Naive thymus-derived CD4-positive, alpha-beta T cell (primary cell): Measurements from ENCODE around the gene TM4SF20. TPM values are rescaled to one million over a fixed set of nuclear protein-coding genes. Genes with fewer than 3 reads are reported as not detected.
"Not testable (repeated sequence)": the region's sequence is repeated elsewhere in the genome, so short reads cannot be mapped to it uniquely, and the experiment has no call there.

ENCODE experiments used
- ATAC-seq: fragments of 150-1000 bp; cut with Tn5 transposase; 2 replicates; pipeline ENCODE4 v1.10.0; 2021; ENCODE audit warnings: mild to moderate bottlenecking, moderate library complexity
- CTCF ChIA-PET: fragments of 350-600 bp; sonication (Branson Sonifier 250); formaldehyde crosslinking; loops from one replicate; lab custom pipeline; 2021; ENCODE audit warnings: antibody characterized with exemption; lab: Charles Lee
- POLR2A ChIA-PET: fragments of 350-600 bp; sonication (Branson Sonifier 250); formaldehyde crosslinking; loops from one replicate; lab custom pipeline; 2021; ENCODE audit warnings: antibody characterized with exemption, inconsistent platforms; lab: Charles Lee
- DNase-seq, 9 donors: peaks; one replicate each; pipeline versions ENCODE4 v3.0.0 to v3.0.0-alpha.2; 2020 to 2022; ENCODE audit warnings: mixed read lengths in 1 of 9
- H3K27ac ChIP-seq: one replicate; pipeline ENCODE4 v1.7.0; 2013; ENCODE audit warnings: mild to moderate bottlenecking, low read depth, low read length, moderate library complexity
- H3K27me3 ChIP-seq, 2 donors: one replicate each; pipeline ENCODE4 v1.7.0; 2013; ENCODE audit warnings: low read length in 2 of 2, mild to moderate bottlenecking in 2 of 2, moderate library complexity in 2 of 2; ENCODE audit not compliant: control insufficient read depth in 2 of 2, insufficient read depth in 2 of 2
- H3K36me3 ChIP-seq, 3 experiments: 1 replicate in 2 of 3; 2 replicates in 1 of 3; pipeline ENCODE4 v1.7.0; 2013; ENCODE audit warnings: low read length in 3 of 3, mild to moderate bottlenecking in 3 of 3, moderate library complexity in 1 of 3; ENCODE audit not compliant: insufficient read depth in 3 of 3, control insufficient read depth in 2 of 3
- H3K4me1 ChIP-seq, 2 donors: one replicate each; pipeline ENCODE4 v1.7.0; 2013; ENCODE audit warnings: low read length in 2 of 2, mild to moderate bottlenecking in 2 of 2, moderate library complexity in 1 of 2; ENCODE audit not compliant: control insufficient read depth in 2 of 2, insufficient read depth in 2 of 2
- H3K4me3 ChIP-seq: 2 replicates; pipeline ENCODE4 v1.7.0; 2013; ENCODE audit warnings: mild to moderate bottlenecking, low read length
- H3K9me3 ChIP-seq, 3 experiments: 1 replicate in 2 of 3; 2 replicates in 1 of 3; pipeline ENCODE4 v1.7.0; 2013; ENCODE audit warnings: low read length in 3 of 3; ENCODE audit not compliant: control insufficient read depth in 2 of 3
- H3K27ac Mint-ChIP-seq, 9 donors: one replicate each; pipeline ENCODE4 v1.8.0; 2020 to 2022; ENCODE audit warnings: mixed read lengths in 9 of 9, mild to moderate bottlenecking in 8 of 9, moderate library complexity in 5 of 9, inconsistent platforms in 2 of 9
- H3K27me3 Mint-ChIP-seq, 5 donors: one replicate each; pipeline ENCODE4 v1.8.0; 2021 to 2022; ENCODE audit warnings: mixed read lengths in 5 of 5, mild to moderate bottlenecking in 1 of 5
- H3K36me3 Mint-ChIP-seq, 5 donors: one replicate each; pipeline ENCODE4 v1.8.0; 2020 to 2022; ENCODE audit warnings: mixed read lengths in 5 of 5, mild to moderate bottlenecking in 3 of 5, inconsistent platforms in 1 of 5
- H3K4me1 Mint-ChIP-seq, 7 donors: one replicate each; pipeline ENCODE4 v1.8.0; 2020 to 2022; ENCODE audit warnings: mixed read lengths in 7 of 7, mild to moderate bottlenecking in 3 of 7, inconsistent platforms in 1 of 7
- H3K4me3 Mint-ChIP-seq, 10 donors: one replicate each; pipeline ENCODE4 v1.8.0; 2020 to 2022; ENCODE audit warnings: mild to moderate bottlenecking in 10 of 10, mixed read lengths in 10 of 10, moderate library complexity in 6 of 10, inconsistent platforms in 2 of 10
- H3K9me3 Mint-ChIP-seq, 11 donors: one replicate each; pipeline ENCODE4 v1.8.0; 2020 to 2022; ENCODE audit warnings: mixed read lengths in 11 of 11, mild to moderate bottlenecking in 4 of 11, inconsistent platforms in 1 of 11, moderate library complexity in 1 of 11
- intact Hi-C, 2 donors: fragments of 100-400 bp; cut with micrococcal nuclease; formaldehyde crosslinking; loops; one replicate each; pipeline ENCODE4 v1.15.1; 2023
- polyA plus RNA-seq, 2 donors: library from polyadenylated mRNA; unstranded; fragments of 300-500 nt; fragmentation: Illumina TruSeq; gene quantifications; one replicate each; pipeline ENCODE4 v1.2.3, GENCODE V29; 2021
- total RNA-seq, 6 experiments: library from RNA in 5 of 6; stranded (reverse) in 5 of 6; gene quantifications; 1 replicate in 5 of 6; 2 replicates in 1 of 6; pipeline ENCODE4 v1.2.3 and lab custom pipeline; 2021 to 2026

Gene TM4SF20
- total and polyA plus RNA-seq, 7 experiments from 2014 or later: 0.09 TPM; not detected in 6

- no peak for DNase-seq
- no peaks in the 10 kb centered on the region for H3K27me3 ChIP-seq
- Mint-ChIP-seq H3K4me1 (peaks cover 0 to 5% (median 3%) of the 10 kb centered on the region in 7 donors), H3K4me3 (no peak overlapping the region), H3K36me3 (peaks cover 0 to 4% (median 0%) of the 10 kb centered on the region in 5 donors), H3K9me3 (no peaks in the 10 kb centered on the region), H3K27ac (no peak overlapping the region), H3K27me3 (peaks cover 0 to 9% (median 0%) of the 10 kb centered on the region in 5 donors)
- H3K36me3 ChIP-seq: no peaks in the 10 kb centered on the region
- no peaks in the 10 kb centered on the region for H3K9me3 ChIP-seq
- CTCF ChIA-PET: no interaction called here
- H3K27ac ChIP-seq: no peak overlapping the region
- H3K4me1 ChIP-seq: no peaks in the 10 kb centered on the region
- intact Hi-C loops: no loop called here
- no peak overlapping the region for H3K4me3 ChIP-seq
- ATAC-seq: no peak
- POLR2A ChIA-PET: no interaction called here
Observed at GRCh38 chr2:227370092-227370491, 9.0 kb downstream of the TM4SF20 start.

GRCh38 chr2:227368574-227368973 lies 10.5 kb downstream of the TM4SF20 start:
- Mint-ChIP-seq H3K27me3 (peaks cover 0 to 9% (median 0%) of the 10 kb centered on the region in 5 donors), H3K27ac (no peak overlapping the region), H3K36me3 (peaks cover 0 to 4% (median 0%) of the 10 kb centered on the region in 5 donors), H3K9me3 (no peaks in the 10 kb centered on the region), H3K4me1 (peaks cover 0 to 3% (median 0%) of the 10 kb centered on the region in 7 donors), H3K4me3 (no peak overlapping the region)
- no peak for DNase-seq
- H3K9me3 ChIP-seq: no peaks in the 10 kb centered on the region
- intact Hi-C loops: no loop called here
- no peaks in the 10 kb centered on the region for H3K4me1 ChIP-seq
- no peak overlapping the region for H3K27ac ChIP-seq
- H3K4me3 ChIP-seq: no peak overlapping the region
- CTCF ChIA-PET: no interaction called here
- no peaks in the 10 kb centered on the region for H3K27me3 ChIP-seq
- no peaks in the 10 kb centered on the region for H3K36me3 ChIP-seq
- POLR2A ChIA-PET: no interaction called here
- no peak for ATAC-seq

GRCh38 chr2:227367427-227367795 lies 11.7 kb downstream of the TM4SF20 start:
- no peaks in the 10 kb centered on the region for H3K9me3 ChIP-seq
- H3K4me3 ChIP-seq: no peak overlapping the region
- intact Hi-C loops: no loop called here
- Mint-ChIP-seq H3K27ac (no peak overlapping the region), H3K9me3 (no peaks in the 10 kb centered on the region), H3K4me3 (no peak overlapping the region), H3K27me3 (peaks cover 0 to 4% (median 0%) of the 10 kb centered on the region in 5 donors), H3K4me1 (peaks cover 0 to 8% (median 0%) of the 10 kb centered on the region in 7 donors), H3K36me3 (no peaks in the 10 kb centered on the region)
- ATAC-seq (no peak), DNase-seq (no peak)
- H3K27me3 ChIP-seq: no peaks in the 10 kb centered on the region
- H3K27ac ChIP-seq: no peak overlapping the region
- POLR2A ChIA-PET: no interaction called here
- no peaks in the 10 kb centered on the region for H3K36me3 ChIP-seq
- no peaks in the 10 kb centered on the region for H3K4me1 ChIP-seq
- CTCF ChIA-PET: interaction anchor here (0.6 kb wide), 1 partner anchor 236 kb away, joined by 4 read pairs; no protein-coding TSS in a partner anchor

GRCh38 chr2:227366769-227367426 lies 12.2 kb downstream of the TM4SF20 start:
- H3K4me1 Mint-ChIP-seq: peaks cover 0 to 8% (median 0%) of the 10 kb centered on the region in 7 donors
- H3K9me3 ChIP-seq: no peaks in the 10 kb centered on the region
- ChIA-PET CTCF (interaction anchor here (0.6 kb wide), 1 partner anchor 236 kb away, joined by 4 read pairs; no protein-coding TSS in a partner anchor), POLR2A (no interaction called here)
- H3K27ac Mint-ChIP-seq: no peak overlapping the region
- no peaks in the 10 kb centered on the region for H3K4me1 ChIP-seq
- H3K27me3 Mint-ChIP-seq: peaks cover 0 to 4% (median 0%) of the 10 kb centered on the region in 5 donors
- no peaks in the 10 kb centered on the region for H3K36me3 ChIP-seq
- DNase-seq (no peak), ATAC-seq (no peak)
- no peaks in the 10 kb centered on the region for H3K9me3 Mint-ChIP-seq
- intact Hi-C loops: no loop called here
- no peak overlapping the region for H3K27ac ChIP-seq
- no peak overlapping the region for H3K4me3 ChIP-seq
- no peaks in the 10 kb centered on the region for H3K27me3 ChIP-seq
- H3K4me3 Mint-ChIP-seq: no peak overlapping the region
- no peaks in the 10 kb centered on the region for H3K36me3 Mint-ChIP-seq

- Mint-ChIP-seq H3K4me1 (peaks cover 0 to 8% (median 0%) of the 10 kb centered on the region in 7 donors), H3K27me3 (no peaks in the 10 kb centered on the region), H3K4me3 (no peak overlapping the region), H3K36me3 (peaks cover 0 to 4% (median 0%) of the 10 kb centered on the region in 5 donors), H3K27ac (no peak overlapping the region), H3K9me3 (no peaks in the 10 kb centered on the region)
- Histone ChIP-seq H3K9me3 (no peaks in the 10 kb centered on the region), H3K27me3 (no peaks in the 10 kb centered on the region), H3K36me3 (no peaks in the 10 kb centered on the region), H3K4me3 (no peak overlapping the region), H3K27ac (no peak overlapping the region), H3K4me1 (no peaks in the 10 kb centered on the region)
- ATAC-seq (no peak), DNase-seq (no peak)
- POLR2A ChIA-PET: no interaction called here
- intact Hi-C loops: no loop called here
- CTCF ChIA-PET: no interaction called here
Observed at GRCh38 chr2:227365833-227366232, 13.3 kb downstream of the TM4SF20 start.

GRCh38 chr2:227364585-227365263 lies 14.4 kb downstream of the TM4SF20 start:
- H3K27me3 ChIP-seq, H3K27ac ChIP-seq, H3K9me3 Mint-ChIP-seq, ATAC-seq, H3K4me1 ChIP-seq, H3K36me3 Mint-ChIP-seq, H3K27ac Mint-ChIP-seq, H3K4me1 Mint-ChIP-seq, POLR2A ChIA-PET, DNase-seq, H3K9me3 ChIP-seq, H3K4me3 ChIP-seq, H3K36me3 ChIP-seq, CTCF ChIA-PET, H3K27me3 Mint-ChIP-seq, H3K4me3 Mint-ChIP-seq: not testable (repeated sequence)
- intact Hi-C loops: loop anchor here in 1 of 2 donors (5.0 kb wide), 1 partner anchor 98 kb away; no protein-coding TSS in a partner anchor
